Ramos (cell line): Measurements from ENCODE around the gene PURB.
"Not testable (repeated sequence)": the region's sequence is repeated elsewhere in the genome, so short reads cannot be mapped to it uniquely, and the experiment has no call there.

Source experiments
- in situ Hi-C: fragments of 300-500 bp; cut with MboI; formaldehyde crosslinking; loops from one replicate; pipeline ENCODE4 v1.14.3; 2022; ENCODE audit warnings: low sequenced_read_pairs; ENCODE audit not compliant: unreplicated experiment

The PURB gene

DNA sequence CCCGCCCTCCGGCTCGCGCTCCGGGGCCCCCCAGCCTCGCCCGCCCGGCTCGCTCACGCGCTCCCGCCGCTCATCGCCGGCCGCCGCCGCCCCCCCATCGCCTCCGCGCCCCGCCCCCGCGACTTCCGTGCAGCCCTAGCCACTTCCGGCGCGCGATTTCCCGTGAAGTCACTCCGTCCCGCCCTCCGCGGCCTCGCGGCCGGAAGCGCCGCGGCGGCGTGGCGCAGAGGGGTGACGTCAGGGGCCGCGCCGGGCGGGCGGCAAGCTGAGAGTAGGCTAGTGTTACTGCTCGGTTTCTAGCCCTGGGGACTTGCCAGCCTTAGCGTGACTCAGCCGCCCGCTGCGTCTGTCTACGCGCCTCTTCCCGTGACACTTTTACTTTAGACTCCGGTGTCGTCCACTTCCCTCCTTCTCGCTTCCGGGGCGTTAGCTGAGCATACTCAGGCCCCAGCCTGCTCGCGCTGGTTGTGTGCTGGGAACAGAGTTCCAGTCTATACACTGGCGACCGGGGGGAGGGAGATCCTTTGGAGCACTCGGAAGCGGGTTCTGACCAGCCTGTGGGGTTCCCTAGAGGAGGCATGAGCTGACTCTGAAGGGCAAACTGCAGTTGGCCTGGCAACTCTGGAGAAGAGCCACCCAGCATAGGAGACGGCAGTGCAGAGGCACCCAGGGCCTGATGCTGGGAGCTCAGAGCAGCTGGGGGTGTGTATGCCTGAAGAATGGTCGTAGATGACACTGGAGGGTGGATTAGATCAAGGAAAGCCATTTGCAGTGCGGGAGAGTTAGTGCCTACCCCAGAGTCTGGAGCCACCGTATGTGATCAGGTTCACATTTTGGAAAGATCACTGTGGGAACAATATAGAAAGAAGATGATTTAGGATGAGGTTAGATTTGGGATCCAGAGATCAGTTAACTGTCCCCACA is at the start of gene PURB:
Gene PURB, minus strand, starts transcription at position 137 of the 924 bp plus-strand sequence. CDS start 182 bp downstream, outside the sequence.
- in situ Hi-C loops: no loop called here

- in situ Hi-C loops: no loop called here
Measured at GRCh38 chr7:44935016-44935415, 49.7 kb upstream of the PURB start.

DNA sequence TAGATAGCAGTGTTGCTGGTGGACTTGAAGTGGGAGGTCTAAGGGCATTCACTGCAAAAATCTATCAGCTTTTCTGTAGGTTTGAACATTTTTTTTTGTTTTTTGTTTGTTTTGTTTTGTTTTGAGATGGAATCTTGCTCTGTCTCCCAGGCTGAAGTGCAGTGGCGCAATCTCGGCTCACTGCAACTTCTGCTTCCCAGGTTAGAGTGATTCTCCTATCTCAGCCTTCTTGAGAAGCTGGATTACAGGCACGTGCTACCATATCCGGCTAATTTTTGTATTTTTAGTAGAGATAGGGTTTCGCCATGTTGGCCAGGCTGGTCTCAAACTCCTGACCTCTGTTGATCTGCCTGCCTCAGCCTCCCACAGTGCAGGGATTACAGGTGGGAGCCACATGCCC is 49.2 kb upstream of the PURB start:
- in situ Hi-C loops: not testable (repeated sequence)

GRCh38 chr7:44930921-44931320 is 45.6 kb upstream of the PURB start:
- in situ Hi-C loops: no loop called here

GRCh38 chr7:44922351-44922694 is 37.0 kb upstream of the PURB start:
- in situ Hi-C loops: loop anchor here (10.0 kb wide), 1 partner anchor 338 kb away; the partner anchor contains the start of gene TMED4

DNA sequence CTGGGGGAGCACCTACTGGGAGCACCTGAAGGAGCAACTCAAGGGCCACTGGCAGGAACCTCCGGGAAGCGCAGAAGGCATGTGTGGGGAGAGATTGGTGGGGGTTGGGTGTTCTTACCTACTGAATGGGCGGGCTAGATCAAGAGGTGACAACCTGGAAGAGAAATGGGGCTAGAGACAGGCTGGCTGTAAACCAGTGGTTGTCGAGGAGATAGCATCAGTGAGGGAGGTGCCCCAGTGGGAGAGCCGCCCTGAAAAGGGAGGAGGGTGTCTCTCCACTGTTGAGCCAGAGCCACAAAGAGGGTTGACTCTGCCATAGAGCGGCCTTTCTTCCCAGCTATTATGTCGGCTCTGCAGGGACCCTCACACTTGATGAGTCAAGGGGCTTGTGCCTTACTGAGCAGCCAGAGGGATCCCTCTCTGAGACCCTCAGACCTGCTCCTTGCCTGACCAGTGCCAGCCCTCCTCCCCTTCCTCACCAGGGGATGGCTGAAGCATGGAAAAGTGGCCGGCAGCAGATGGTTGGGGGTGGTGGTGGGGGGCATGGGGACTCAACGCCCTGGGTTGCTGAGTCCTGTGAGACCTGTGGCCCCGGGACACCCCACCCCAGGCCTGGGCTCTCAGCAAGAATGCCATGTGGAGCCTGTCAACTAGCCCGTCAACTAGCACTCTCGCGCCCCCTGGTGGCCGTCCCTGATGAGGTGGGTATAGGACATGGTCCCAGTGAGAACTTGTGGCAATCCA is 36.4 kb upstream of the PURB start:
- in situ Hi-C loops: loop anchor here (10.0 kb wide), 1 partner anchor 337 kb away; the partner anchor contains the start of gene TMED4

DNA sequence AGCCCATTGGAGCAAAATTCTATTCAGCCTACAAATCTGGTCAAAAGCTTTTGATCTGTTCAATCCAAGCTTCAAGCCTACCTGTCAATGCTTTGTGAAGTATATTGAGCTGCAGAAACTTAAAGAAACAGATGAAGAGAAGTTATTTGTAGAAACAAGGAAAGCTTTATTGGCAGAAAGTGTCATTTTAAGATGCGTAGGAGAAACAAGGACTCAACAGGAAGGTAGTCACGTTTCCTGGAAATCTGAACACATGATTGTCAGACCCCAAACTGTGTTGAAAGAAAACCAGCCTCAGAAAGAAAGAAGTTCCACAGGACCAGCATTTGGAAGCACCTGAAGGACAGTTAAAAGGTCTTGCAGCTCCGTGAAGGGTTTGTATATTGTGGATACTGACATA is 34.8 kb upstream of the PURB start:
- in situ Hi-C loops: loop anchor here (10.0 kb wide), 1 partner anchor 335 kb away; the partner anchor contains the start of gene TMED4

- in situ Hi-C loops: loop anchor here (5.0 kb wide), 1 partner anchor 66 kb away; no protein-coding TSS in a partner anchor
Measured at GRCh38 chr7:44918029-44918428, 32.7 kb upstream of the PURB start.

- in situ Hi-C loops: loop anchor here (5.0 kb wide), 1 partner anchor 65 kb away; no protein-coding TSS in a partner anchor
Measured at GRCh38 chr7:44917465-44917864, 32.1 kb upstream of the PURB start.

DNA sequence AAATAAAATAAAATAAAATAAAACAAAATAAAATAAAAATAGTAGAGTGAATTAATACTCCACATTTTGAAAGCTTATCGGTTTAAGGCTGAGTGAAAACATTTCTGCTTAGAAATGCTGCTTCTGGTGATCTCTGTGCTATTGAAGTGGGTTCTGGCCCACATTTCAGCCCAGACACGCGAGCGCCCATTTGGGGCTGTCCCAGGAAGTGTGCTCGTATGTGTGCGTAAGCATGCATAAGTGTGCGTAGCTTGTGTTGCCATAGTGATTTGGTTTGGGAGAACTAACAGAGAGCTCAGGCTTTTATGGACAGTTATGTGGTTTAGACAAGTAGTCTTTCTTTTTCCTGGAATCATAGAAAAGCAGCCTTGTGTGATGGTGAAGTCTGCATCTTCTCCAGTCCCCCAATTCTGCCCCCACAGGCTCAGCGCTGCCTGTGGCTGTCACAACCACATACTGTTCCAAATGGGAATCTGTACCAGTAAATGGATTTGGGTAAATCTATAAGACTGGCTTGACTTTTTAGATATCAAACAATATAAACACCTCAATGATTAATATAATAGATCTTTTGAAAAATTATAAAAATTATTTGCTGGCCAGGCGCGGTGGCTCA is 29.8 kb upstream of the PURB start:
- in situ Hi-C loops: loop anchor here (5.0 kb wide), 1 partner anchor 63 kb away; no protein-coding TSS in a partner anchor

GRCh38 chr7:44912775-44913347 is 27.5 kb upstream of the PURB start:
- in situ Hi-C loops: no loop called here

DNA sequence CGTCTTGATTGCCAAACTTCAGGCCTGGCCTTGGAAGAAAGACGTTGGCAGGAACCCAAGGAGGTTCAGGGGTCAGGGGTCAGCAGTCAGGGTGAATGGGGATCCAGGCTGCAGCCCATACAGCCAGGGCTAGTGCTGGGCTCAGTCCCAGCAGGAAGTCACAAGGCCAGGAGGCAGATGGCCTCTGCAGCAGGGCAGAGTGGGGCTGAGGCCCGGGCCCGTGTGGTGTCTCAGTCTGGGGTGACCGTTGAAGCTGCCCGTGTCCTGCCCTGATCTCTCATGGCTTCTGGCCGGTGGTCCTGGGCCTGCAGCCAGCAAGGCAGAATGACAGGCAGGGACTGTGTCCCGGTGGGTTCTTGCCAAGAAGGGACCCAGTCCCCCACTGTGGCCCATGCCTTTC is 26.6 kb upstream of the PURB start:
- in situ Hi-C loops: no loop called here

DNA sequence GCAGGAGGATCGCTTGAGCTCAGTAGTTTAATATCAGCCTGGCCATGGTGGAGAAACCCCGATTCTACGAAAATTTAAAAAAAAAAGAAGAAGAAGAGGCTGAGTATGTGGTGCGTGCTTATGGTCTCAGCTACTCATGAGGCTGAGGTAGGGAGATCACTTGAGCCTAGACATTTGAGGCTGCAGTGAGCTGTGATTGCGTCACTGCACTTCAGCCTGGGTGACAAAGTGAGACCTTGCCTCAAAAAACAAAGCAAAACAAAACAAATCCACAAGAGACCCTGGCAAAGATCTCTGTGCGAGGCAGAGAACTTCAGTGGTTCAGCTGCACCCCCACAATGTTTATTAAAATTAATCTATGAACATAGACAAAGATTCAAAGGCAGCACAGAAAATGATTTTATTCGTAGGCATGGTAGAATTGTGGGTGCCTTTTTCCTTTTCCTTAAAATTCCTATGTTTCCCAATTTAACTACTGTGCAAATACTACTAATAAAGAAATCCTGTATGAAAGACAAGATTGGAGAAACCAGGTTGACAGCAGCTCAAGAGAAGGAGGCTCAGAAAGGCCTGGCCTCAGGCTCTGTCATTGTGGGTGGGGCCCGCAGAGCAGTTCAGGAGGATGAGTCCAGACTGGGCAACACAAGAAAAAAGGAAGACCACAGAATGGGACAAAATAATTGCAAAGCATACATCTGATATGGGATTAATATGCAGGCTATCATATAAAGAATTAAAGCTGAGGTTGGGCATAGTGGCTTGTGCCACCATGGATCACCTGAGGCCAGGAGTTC is 24.5 kb upstream of the PURB start:
- in situ Hi-C loops: no loop called here

DNA sequence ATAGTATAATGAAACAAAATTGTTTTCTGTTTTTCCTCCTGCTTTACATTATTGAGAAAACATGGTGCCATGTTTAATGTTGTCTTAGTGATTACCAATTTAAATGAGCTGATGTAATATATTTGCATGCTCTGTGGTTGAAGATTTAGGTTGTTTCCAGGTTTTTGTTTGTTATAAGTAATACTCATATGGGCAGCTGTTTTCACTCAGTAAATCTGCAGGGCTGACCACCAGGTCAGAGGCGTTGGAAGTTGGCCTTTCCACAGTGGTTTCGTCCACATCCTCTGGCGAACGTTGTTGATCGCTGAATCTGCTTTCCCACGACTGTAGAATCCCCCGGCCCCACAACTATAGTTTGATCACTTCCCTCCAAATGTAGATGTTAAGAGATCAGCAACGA is 21.6 kb upstream of the PURB start:
- in situ Hi-C loops: no loop called here

GRCh38 chr7:44905002-44905635 is 19.8 kb upstream of the PURB start:
- in situ Hi-C loops: no loop called here

GRCh38 chr7:44899443-44899842 is 14.1 kb upstream of the PURB start:
- in situ Hi-C loops: no loop called here

GRCh38 chr7:44898039-44898438 is 12.7 kb upstream of the PURB start:
- in situ Hi-C loops: no loop called here

DNA sequence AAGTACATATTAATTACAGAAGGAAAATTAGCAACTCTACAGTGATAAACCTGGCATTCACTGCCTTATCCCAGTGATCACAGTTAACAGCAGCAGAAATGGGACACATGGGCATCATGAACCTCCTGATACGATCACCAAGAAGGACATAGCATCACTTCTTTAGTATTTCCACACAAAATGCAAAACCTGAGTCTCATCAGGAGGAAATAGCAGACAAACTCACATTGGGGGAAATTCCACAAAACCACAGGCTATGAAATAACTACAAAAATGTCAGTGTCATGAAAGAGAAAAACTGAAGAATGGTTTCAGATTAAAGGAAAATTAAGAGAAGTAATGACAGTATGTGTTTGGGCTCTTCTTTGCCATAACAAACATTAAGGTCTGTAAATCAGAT is 12.0 kb upstream of the PURB start:
- in situ Hi-C loops: no loop called here
